Progenitor cell of endocrine pancreas (in vitro differentiated cells): Measurements from ENCODE around the gene FLRT2. TPM values are rescaled to one million over a fixed set of nuclear protein-coding genes. Genes with fewer than 3 reads are reported as not detected.
A peak's percentile ranks its signal among the peaks of the same experiment; 100 is the strongest.

ENCODE experiments used
- DNase-seq: peaks from one replicate; pipeline ENCODE4 v3.0.0; 2021; ENCODE audit warnings: low spot score; ENCODE audit not compliant: unreplicated experiment
- H3K27ac Mint-ChIP-seq: 2 replicates; pipeline ENCODE4 v1.8.0; 2021; ENCODE audit warnings: mild to moderate bottlenecking, moderate library complexity, mixed read lengths
- H3K27me3 Mint-ChIP-seq: 2 replicates; pipeline ENCODE4 v1.8.0; 2021; ENCODE audit warnings: mixed read lengths
- H3K36me3 Mint-ChIP-seq: 2 replicates; pipeline ENCODE4 v1.8.0; 2022; ENCODE audit warnings: mixed read lengths; ENCODE audit not compliant: insufficient read depth
- H3K4me1 Mint-ChIP-seq: 2 replicates; pipeline ENCODE4 v1.8.0; 2021; ENCODE audit warnings: low read depth, mixed read lengths
- H3K4me3 Mint-ChIP-seq: 2 replicates; pipeline ENCODE4 v1.8.0; 2021; ENCODE audit warnings: low read depth, mild to moderate bottlenecking, moderate library complexity, mixed read lengths
- H3K9me3 Mint-ChIP-seq: 2 replicates; pipeline ENCODE4 v1.8.0; 2021; ENCODE audit warnings: low read depth, mixed read lengths
- total RNA-seq: library from RNA; stranded (reverse); gene quantifications from 2 replicates; pipeline ENCODE4 v1.2.1, GENCODE V29; 2021
- TF ChIP-seq, protein P1 (sequence below): fragments of 200-600 bp; sonication (generic); IDR thresholded peaks from one replicate; pipeline ENCODE4 v1.5.0; 2021; ENCODE audit warnings: antibody characterized with exemption, mild to moderate bottlenecking; ENCODE audit not compliant: unreplicated experiment

FLRT2 gene
- total RNA-seq, 1 donor from 2014 or later = 312 TPM

DNA sequence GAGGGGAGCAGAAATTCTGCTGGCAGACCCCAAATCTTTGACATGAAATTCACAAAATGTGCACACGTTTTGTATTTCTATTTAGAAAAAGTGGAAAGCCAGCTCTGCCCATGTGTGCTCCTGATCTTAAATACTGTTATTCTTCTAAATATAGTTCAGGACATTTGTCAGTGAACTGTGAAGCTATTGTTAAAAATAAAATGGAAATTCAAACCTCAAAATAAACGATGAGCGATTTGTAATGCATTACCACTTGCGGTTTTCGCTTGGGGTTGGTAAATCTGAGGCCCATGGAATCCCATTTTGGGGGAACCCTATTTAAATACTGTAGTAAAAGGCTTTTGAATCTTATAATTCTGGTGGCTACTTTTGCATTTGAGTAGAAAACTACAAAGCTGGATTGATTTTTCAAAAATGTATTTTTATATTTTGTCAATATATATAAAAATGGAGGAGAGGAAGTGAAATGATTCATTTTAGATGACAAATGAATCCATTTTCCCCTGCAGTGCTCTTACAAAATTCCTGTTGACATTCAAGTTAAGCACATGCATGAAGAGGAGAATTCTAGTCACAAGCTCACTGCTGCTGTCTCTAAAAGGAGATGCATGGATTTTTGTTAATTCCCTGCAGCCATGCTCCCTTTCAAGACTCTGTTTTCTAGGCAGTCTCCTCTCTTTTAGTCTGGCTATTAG is 47.1 kb downstream of the FLRT2 start:
- Mint-ChIP-seq H3K36me3 (peaks cover 16% of the 10 kb centered on the region), H3K4me1 (peaks cover 33% of the 10 kb centered on the region), H3K27ac (peak overlapping the region; percentile 49), H3K9me3 (no peaks in the 10 kb centered on the region), H3K4me3 (no peak overlapping the region), H3K27me3 (no peaks in the 10 kb centered on the region)
- no peak for DNase-seq
- TF ChIP-seq, protein P1, sequence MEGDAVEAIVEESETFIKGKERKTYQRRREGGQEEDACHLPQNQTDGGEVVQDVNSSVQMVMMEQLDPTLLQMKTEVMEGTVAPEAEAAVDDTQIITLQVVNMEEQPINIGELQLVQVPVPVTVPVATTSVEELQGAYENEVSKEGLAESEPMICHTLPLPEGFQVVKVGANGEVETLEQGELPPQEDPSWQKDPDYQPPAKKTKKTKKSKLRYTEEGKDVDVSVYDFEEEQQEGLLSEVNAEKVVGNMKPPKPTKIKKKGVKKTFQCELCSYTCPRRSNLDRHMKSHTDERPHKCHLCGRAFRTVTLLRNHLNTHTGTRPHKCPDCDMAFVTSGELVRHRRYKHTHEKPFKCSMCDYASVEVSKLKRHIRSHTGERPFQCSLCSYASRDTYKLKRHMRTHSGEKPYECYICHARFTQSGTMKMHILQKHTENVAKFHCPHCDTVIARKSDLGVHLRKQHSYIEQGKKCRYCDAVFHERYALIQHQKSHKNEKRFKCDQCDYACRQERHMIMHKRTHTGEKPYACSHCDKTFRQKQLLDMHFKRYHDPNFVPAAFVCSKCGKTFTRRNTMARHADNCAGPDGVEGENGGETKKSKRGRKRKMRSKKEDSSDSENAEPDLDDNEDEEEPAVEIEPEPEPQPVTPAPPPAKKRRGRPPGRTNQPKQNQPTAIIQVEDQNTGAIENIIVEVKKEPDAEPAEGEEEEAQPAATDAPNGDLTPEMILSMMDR = no peak

DNA sequence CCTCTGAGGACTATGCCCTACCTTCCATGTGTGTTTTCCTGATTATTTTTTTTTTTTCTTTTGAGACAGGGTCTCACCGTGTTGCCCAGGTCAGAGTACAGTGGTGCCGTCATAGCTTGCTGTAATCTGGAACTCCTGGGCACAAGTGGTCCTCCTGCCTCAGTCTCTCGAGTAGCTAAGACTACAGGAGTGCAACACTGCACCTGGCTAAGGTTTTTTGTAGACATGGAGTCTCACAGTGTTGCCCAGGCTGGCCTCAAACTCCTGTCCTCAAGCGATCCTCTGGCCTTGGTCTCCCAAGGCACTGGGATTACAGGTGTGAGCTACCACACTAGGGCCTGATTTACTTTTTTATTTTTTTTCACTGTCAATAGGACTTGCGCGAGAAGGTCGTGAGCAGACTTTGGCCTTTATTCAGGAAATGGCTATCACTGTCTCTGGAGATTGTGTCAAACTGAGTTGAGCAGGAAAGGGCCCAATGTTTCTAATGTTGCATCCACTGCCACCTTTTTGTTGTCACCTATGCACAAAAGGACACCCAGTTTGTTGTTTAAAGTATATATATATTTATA is 47.7 kb downstream of the FLRT2 start:
- no peak for DNase-seq
- TF ChIP-seq, protein P1 = no peak
- Mint-ChIP-seq H3K9me3 (no peaks in the 10 kb centered on the region), H3K27ac (peak overlapping the region; percentile 88), H3K36me3 (peaks cover 18% of the 10 kb centered on the region), H3K4me1 (peaks cover 32% of the 10 kb centered on the region), H3K27me3 (no peaks in the 10 kb centered on the region), H3K4me3 (no peak overlapping the region)

DNA sequence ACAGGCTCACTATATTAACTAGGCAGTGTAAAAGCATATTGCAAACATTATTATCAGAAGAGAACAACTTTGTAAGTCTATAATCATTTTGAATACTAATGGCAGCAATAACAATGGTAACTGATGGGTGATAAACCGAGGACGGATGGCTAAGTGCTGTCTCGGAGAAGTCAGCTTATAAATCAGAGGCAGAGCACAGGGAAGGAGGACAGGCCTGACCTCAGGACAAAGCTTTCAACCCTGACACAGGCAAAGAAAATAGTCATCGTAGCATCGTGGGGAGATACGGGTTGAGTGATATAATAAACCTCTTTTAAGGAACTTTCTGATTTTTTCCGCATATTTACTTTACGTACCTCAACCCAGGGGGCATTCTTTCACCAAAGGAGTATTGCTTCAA is 48.4 kb downstream of the FLRT2 start:
- TF ChIP-seq, protein P1 = no peak
- H3K27ac Mint-ChIP-seq = no peak overlapping the region
- peaks cover 32% of the 10 kb centered on the region for H3K4me1 Mint-ChIP-seq

DNA sequence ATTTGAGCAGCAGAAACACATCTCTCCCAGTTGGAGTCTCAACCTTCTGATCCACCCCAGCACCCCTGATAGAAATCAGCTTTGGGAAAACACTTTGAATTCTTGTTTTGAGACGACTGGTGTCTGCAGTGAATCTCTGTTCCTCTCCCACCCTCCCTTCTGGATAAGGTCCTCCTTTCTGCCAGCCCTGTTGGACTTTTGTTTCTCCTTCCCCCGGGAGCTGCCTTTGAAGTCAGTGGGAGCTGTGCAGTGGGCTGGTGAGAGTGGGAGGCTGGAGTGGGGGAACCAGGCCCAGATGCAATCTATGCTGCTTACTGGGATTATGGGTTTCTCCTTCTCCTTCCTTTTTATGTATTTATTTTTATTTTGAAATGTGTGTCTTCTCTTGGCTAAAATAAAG is 49.0 kb downstream of the FLRT2 start:
- no peak for DNase-seq
- H3K4me1 Mint-ChIP-seq = peaks cover 30% of the 10 kb centered on the region
- no peaks in the 10 kb centered on the region for H3K9me3 Mint-ChIP-seq
- H3K27me3 Mint-ChIP-seq = no peaks in the 10 kb centered on the region
- no peak overlapping the region for H3K4me3 Mint-ChIP-seq
- H3K27ac Mint-ChIP-seq = no peak overlapping the region
- TF ChIP-seq, protein P1 = no peak
- peaks cover 18% of the 10 kb centered on the region for H3K36me3 Mint-ChIP-seq

More for the DNA sequence above, 48.4 kb downstream of the FLRT2 start:
- H3K9me3 Mint-ChIP-seq = no peaks in the 10 kb centered on the region
- H3K27me3 Mint-ChIP-seq = no peaks in the 10 kb centered on the region
- no peak for DNase-seq
- no peak overlapping the region for H3K4me3 Mint-ChIP-seq
- H3K36me3 Mint-ChIP-seq = peaks cover 17% of the 10 kb centered on the region

DNA sequence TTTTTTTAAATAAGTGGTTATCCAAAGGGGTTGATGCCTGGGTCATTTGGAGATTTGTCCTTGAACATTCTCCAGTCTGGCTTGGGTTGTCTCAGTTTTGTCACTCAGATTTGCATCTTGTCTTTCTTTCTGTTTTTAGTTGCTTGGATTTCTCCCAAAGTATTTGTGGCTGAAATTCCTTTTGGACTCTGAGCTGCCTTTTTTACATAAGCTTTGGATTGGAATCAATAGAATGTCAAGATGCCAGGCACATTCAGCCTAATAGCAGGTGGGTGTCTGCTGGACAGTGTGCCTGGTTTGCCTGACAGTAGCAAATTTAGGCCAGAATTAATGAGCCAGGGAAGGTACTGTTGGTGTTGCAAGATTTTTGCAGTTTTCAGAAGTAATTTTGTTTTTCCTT is 50.0 kb downstream of the FLRT2 start:
- H3K4me1 Mint-ChIP-seq = peaks cover 34% of the 10 kb centered on the region
- H3K27ac Mint-ChIP-seq = no peak overlapping the region
- TF ChIP-seq, protein P1 = no peak
- no peak overlapping the region for H3K4me3 Mint-ChIP-seq
- no peaks in the 10 kb centered on the region for H3K9me3 Mint-ChIP-seq
- no peaks in the 10 kb centered on the region for H3K27me3 Mint-ChIP-seq
- peaks cover 18% of the 10 kb centered on the region for H3K36me3 Mint-ChIP-seq
- DNase-seq = no peak
